HUES6 (cell line): ENCODE results near the gene C7orf33.

Source experiments
- H3K27ac ChIP-seq: 2 replicates; pipeline ENCODE4 v1.7.0; 2013; ENCODE audit warnings: low read depth, mild to moderate bottlenecking, low read length, inconsistent platforms
- H3K27me3 ChIP-seq: 2 replicates; pipeline ENCODE4 v1.6.1; 2013; ENCODE audit warnings: low read length; ENCODE audit not compliant: control insufficient read depth, insufficient read depth
- H3K36me3 ChIP-seq: 2 replicates; pipeline ENCODE4 v1.6.1; 2013; ENCODE audit warnings: low read length; ENCODE audit not compliant: control insufficient read depth, insufficient read depth
- H3K4me1 ChIP-seq: 2 replicates; pipeline ENCODE4 v1.6.1; 2013; ENCODE audit warnings: low read length; ENCODE audit not compliant: control insufficient read depth, insufficient read depth
- H3K4me3 ChIP-seq: 2 replicates; pipeline ENCODE4 v1.5.1; 2013; ENCODE audit warnings: low read depth, low read length
- H3K9ac ChIP-seq: one replicate; pipeline ENCODE4 v1.6.1; 2013; ENCODE audit warnings: mild to moderate bottlenecking, low read length
- H3K9me3 ChIP-seq: 2 replicates; pipeline ENCODE4 v1.6.1; 2013; ENCODE audit warnings: low read depth, low read length; ENCODE audit not compliant: control insufficient read depth, insufficient read depth

The C7orf33 gene

GRCh38 chr7:148626828-148627227, 36.3 kb downstream of the C7orf33 start:
- Histone ChIP-seq H3K9ac (no peak overlapping the region), H3K9me3 (no peaks in the 10 kb centered on the region), H3K36me3 (no peaks in the 10 kb centered on the region), H3K4me3 (no peak overlapping the region), H3K27ac (no peak overlapping the region), H3K4me1 (0 out of 2 replicates have a peak, but pooled peaks cover 7% of the 10 kb centered on the region), H3K27me3 (no peaks in the 10 kb centered on the region)

GRCh38 chr7:148628011-148628410, 37.4 kb downstream of the C7orf33 start:
- Histone ChIP-seq H3K9me3 (no peaks in the 10 kb centered on the region), H3K27ac (no peak overlapping the region), H3K4me3 (no peak overlapping the region), H3K9ac (no peak overlapping the region), H3K4me1 (0 out of 2 replicates have a peak, but pooled peaks cover 7% of the 10 kb centered on the region), H3K36me3 (no peaks in the 10 kb centered on the region), H3K27me3 (no peaks in the 10 kb centered on the region)

- H3K4me1 ChIP-seq, result no peaks in the 10 kb centered on the region
- H3K27ac ChIP-seq, result no peak overlapping the region
- no peak overlapping the region for H3K9ac ChIP-seq
- no peaks in the 10 kb centered on the region for H3K27me3 ChIP-seq
- no peak overlapping the region for H3K4me3 ChIP-seq
- no peaks in the 10 kb centered on the region for H3K36me3 ChIP-seq
- H3K9me3 ChIP-seq, result no peaks in the 10 kb centered on the region
These were observed 39.5 kb downstream of the C7orf33 start for GRCh38 chr7:148630078-148630477.

DNA sequence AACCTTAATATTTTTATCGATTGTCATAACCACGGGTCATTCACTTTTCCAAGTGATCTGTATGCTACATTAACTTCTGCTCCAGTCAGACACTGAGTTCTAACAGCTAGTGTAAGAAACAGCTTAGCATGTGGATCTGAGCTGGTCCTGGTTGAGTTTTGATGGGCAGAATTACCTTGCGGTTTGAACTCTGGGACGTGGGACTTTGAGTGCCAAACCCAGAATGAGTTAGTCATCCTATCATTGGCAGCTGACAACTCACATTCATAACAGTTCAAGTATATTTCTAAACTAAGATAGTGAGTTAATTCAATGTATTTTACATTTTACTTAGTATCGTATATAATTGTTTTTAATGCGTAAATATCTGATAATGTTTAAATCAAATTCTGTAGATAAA, 43.2 kb downstream of the C7orf33 start:
- no peaks in the 10 kb centered on the region for H3K4me1 ChIP-seq
- no peak overlapping the region for H3K27ac ChIP-seq
- H3K36me3 ChIP-seq, result no peaks in the 10 kb centered on the region
- no peak overlapping the region for H3K9ac ChIP-seq
- H3K9me3 ChIP-seq, result no peaks in the 10 kb centered on the region
- H3K4me3 ChIP-seq, result no peak overlapping the region
- no peaks in the 10 kb centered on the region for H3K27me3 ChIP-seq

DNA sequence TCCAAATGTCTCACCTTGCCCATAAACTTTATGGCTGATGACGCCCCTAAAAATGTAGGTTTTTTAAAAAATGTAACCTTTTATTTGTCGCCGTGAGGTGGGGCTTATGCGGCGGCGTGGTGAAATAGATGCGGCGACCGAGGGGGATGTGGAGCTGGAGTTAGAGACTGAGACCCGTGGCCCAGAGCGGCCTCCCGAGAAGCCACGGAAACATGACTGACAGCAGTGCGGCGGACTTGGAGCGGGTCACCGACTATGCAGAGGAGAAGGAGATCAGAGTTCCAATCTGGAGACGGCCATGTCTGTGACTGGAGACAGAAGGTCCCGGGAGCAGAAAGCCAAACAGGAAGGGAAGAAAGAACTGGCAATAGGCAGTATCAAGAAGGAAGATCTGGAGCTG, 46.5 kb downstream of the C7orf33 start:
- Histone ChIP-seq H3K9me3 (no peaks in the 10 kb centered on the region), H3K27ac (no peak overlapping the region), H3K27me3 (no peaks in the 10 kb centered on the region), H3K9ac (no peak overlapping the region), H3K36me3 (no peaks in the 10 kb centered on the region), H3K4me3 (no peak overlapping the region), H3K4me1 (no peaks in the 10 kb centered on the region)

- no peak overlapping the region for H3K4me3 ChIP-seq
- H3K27me3 ChIP-seq, result no peaks in the 10 kb centered on the region
These were observed 55.3 kb downstream of the C7orf33 start for GRCh38 chr7:148645898-148646297.

GRCh38 chr7:148650232-148650858, 59.8 kb downstream of the C7orf33 start:
- H3K4me3 ChIP-seq, result no peak overlapping the region
- H3K36me3 ChIP-seq, result no peaks in the 10 kb centered on the region
- no peak overlapping the region for H3K9ac ChIP-seq
- no peaks in the 10 kb centered on the region for H3K9me3 ChIP-seq
- H3K27me3 ChIP-seq, result no peaks in the 10 kb centered on the region
- no peak overlapping the region for H3K27ac ChIP-seq
- H3K4me1 ChIP-seq, result no peaks in the 10 kb centered on the region; the same call in 1 of the 2 replicates

More at GRCh38 chr7:148645898-148646297, 55.3 kb downstream of the C7orf33 start:
- Histone ChIP-seq H3K9ac (no peak overlapping the region), H3K9me3 (no peaks in the 10 kb centered on the region), H3K4me1 (no peaks in the 10 kb centered on the region; the same call in 1 of the 2 replicates), H3K27ac (no peak overlapping the region), H3K36me3 (no peaks in the 10 kb centered on the region)

- H3K27ac ChIP-seq, result no peak overlapping the region
- no peaks in the 10 kb centered on the region for H3K9me3 ChIP-seq
- H3K4me1 ChIP-seq, result no peaks in the 10 kb centered on the region; the same call in 1 of the 2 replicates
- no peak overlapping the region for H3K4me3 ChIP-seq
- H3K9ac ChIP-seq, result no peak overlapping the region
- H3K36me3 ChIP-seq, result no peaks in the 10 kb centered on the region
- no peaks in the 10 kb centered on the region for H3K27me3 ChIP-seq
These were observed 62.2 kb downstream of the C7orf33 start for GRCh38 chr7:148652773-148653172.

GRCh38 chr7:148657929-148658328, 67.4 kb downstream of the C7orf33 start:
- Histone ChIP-seq H3K9me3 (no peaks in the 10 kb centered on the region), H3K27me3 (no peaks in the 10 kb centered on the region), H3K36me3 (no peaks in the 10 kb centered on the region), H3K4me1 (no peaks in the 10 kb centered on the region), H3K4me3 (no peak overlapping the region), H3K27ac (no peak overlapping the region), H3K9ac (no peak overlapping the region)

DNA sequence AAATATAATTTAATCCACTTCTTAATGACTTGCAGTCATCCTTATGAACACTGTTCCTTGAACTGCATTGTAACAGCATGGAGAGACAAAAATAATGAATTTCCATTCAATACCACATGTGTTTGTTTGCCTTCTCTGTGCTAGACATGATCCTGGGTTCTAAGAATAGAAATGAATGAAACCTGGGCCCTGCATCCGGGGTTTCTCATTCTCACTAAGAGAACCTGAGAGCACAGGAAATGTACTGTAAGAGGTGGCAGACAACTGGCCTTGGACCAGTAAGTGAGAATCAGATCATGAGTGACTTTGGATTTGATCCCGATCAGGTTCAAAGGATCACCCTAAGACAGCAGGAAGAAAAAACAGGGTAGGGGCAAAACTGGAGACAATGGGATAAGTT, 70.9 kb downstream of the C7orf33 start:
- Histone ChIP-seq H3K4me1 (no peaks in the 10 kb centered on the region), H3K27me3 (no peaks in the 10 kb centered on the region), H3K36me3 (no peaks in the 10 kb centered on the region), H3K4me3 (no peak overlapping the region), H3K9ac (no peak overlapping the region), H3K9me3 (no peaks in the 10 kb centered on the region), H3K27ac (no peak overlapping the region)

DNA sequence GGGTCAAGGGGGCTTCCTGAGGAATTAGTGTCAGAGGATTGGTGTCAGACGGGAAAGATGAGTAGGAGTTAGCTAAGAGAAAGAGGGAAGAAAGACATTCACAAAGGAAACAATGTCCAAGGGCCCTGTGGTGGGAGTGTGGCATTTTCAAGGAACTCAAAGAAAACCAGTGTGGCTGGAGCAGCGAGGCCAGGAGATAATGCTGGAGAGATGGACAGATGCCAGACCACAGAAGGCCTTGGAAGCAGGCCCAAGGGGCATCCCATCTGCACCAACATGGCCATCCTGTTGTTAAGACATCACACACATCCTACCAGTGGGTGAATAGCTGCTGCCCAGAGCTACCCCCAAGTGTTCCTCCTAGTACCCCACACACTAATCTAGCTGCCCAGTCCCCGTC, 72.1 kb downstream of the C7orf33 start:
- Histone ChIP-seq H3K4me1 (no peaks in the 10 kb centered on the region), H3K36me3 (no peaks in the 10 kb centered on the region), H3K9me3 (no peaks in the 10 kb centered on the region), H3K9ac (no peak overlapping the region), H3K4me3 (no peak overlapping the region), H3K27ac (no peak overlapping the region), H3K27me3 (no peaks in the 10 kb centered on the region)
